HepG2 (cell line): ENCODE measurements around the gene FBN3.

Source experiments
- EZH2 ChIP-seq: conservative IDR thresholded peaks from 2 replicates; pipeline ENCODE4 v1.6.1; 2012; ENCODE audit warnings: mild to moderate bottlenecking, low read depth, low read length, moderate library complexity
- HDAC2 ChIP-seq: sonication (generic); formaldehyde crosslinking; IDR thresholded peaks from 2 replicates; pipeline ENCODE4 v1.4.0; 2020; ENCODE audit warnings: missing genetic modification reagents
- SIN3A ChIP-seq: IDR thresholded peaks from 2 replicates; pipeline ENCODE4 v1.6.1; 2011; ENCODE audit warnings: low read depth, mild to moderate bottlenecking, control low read depth, low read length, borderline replicate concordance
- XRCC5 ChIP-seq: fragments of 200-400 bp; formaldehyde crosslinking; optimal IDR thresholded peaks from 2 replicates; pipeline ENCODE3; 2017; ENCODE audit warnings: mild to moderate bottlenecking, low read length
- TF ChIP-seq, protein P1 (sequence below): sonication (generic); formaldehyde crosslinking; IDR thresholded peaks from 2 replicates; pipeline ENCODE4 v1.9.0; 2021; ENCODE audit warnings: missing genetic modification reagents, borderline replicate concordance

DNA sequence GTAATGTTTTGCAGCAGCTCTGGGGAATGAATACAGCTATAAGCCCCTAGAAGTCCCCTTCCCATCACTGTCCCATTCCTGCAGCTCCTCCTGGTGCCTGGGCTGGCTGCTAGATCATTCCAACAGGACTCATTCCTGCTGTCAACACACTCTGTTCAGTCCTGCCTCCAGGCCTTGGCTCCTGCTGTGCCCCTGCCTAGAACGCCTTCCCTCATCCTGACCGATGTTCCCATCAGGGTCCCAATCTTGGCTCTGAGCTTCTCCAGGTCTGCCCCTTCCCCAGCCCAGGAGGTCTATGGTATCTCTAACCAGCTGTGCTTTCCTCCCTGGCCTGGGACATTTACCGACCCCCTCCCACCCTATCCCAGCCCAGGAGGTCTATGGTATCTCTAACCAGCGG is 48.1 kb downstream of the FBN3 start:
- TF ChIP-seq XRCC5 (no peak), EZH2 (no peak), SIN3A (no peak), HDAC2 (no peak)
- TF ChIP-seq, protein P1, sequence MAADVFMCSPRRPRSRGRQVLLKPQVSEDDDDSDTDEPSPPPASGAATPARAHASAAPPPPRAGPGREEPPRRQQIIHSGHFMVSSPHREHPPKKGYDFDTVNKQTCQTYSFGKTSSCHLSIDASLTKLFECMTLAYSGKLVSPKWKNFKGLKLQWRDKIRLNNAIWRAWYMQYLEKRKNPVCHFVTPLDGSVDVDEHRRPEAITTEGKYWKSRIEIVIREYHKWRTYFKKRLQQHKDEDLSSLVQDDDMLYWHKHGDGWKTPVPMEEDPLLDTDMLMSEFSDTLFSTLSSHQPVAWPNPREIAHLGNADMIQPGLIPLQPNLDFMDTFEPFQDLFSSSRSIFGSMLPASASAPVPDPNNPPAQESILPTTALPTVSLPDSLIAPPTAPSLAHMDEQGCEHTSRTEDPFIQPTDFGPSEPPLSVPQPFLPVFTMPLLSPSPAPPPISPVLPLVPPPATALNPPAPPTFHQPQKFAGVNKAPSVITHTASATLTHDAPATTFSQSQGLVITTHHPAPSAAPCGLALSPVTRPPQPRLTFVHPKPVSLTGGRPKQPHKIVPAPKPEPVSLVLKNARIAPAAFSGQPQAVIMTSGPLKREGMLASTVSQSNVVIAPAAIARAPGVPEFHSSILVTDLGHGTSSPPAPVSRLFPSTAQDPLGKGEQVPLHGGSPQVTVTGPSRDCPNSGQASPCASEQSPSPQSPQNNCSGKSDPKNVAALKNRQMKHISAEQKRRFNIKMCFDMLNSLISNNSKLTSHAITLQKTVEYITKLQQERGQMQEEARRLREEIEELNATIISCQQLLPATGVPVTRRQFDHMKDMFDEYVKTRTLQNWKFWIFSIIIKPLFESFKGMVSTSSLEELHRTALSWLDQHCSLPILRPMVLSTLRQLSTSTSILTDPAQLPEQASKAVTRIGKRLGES: no peak
